DOHH2 (cell line): ENCODE data around the gene PPP4R3A.

Source experiments
- CTCF ChIP-seq: fragments of 200-600 bp; sonication (generic); IDR thresholded peaks from one replicate; pipeline ENCODE4 v1.5.1; 2014; ENCODE audit warnings: antibody characterized with exemption, mild to moderate bottlenecking, low read depth, low read length; ENCODE audit not compliant: poor library complexity, severe bottlenecking
- EZH2phosphoT487 ChIP-seq: fragments of 200-600 bp; sonication (generic); IDR thresholded peaks from 2 replicates; pipeline ENCODE4 v1.6.1; 2017; ENCODE audit warnings: borderline replicate concordance, mild to moderate bottlenecking, antibody characterized with exemption, low read length, moderate library complexity, mixed read lengths

DNA sequence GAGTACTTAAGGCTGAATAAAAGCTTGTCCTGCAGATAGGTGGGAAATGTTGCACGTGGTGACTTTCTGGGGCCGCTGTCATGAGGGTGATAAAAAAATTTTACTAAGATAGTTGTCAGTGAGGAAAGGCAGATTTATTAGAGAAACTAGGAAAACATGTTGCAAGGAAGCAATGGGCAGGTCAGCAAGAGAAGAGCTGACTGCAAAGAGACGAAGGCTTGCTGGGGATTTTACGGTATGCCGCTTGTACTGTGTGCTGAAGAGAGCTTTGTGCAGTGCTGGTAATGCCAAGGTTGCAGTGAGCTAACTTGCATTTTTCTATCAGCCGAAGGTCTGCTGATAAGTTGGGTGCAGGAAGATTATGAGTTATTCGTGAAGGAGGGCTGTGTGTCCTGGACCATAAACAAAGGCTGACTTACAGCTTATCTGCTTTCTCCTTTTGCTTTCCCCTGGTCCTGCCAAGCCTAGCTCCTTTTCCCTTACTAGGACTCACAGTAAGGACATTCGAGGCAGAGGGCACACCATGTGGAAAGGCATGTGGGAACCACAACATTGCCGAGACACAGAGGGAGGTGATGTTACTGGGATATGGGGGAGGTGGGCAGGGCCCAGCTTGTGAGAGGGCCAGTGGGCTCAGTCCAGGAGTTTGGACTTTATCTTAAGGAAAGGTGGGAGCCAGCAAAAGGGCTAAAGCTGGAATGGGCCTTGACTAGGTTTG is 85.1 kb downstream of the PPP4R3A start:
- TF ChIP-seq CTCF (no peak), EZH2phosphoT487 (no peak)
